Sigmoid colon (tissue), 4 donors: Measurements from ENCODE around the gene STX1B.

Experiments
- EP300 ChIP-seq, 4 donors: sonication (generic); formaldehyde crosslinking; IDR thresholded peaks; one replicate each; pipeline ENCODE4 v1.6.1; 2017; ENCODE audit warnings: antibody characterized with exemption in 4 of 4
- POLR2A ChIP-seq, 2 donors: fragments of 450-650 bp; IDR thresholded peaks; one replicate each; pipeline ENCODE4 v1.6.1; 2016; ENCODE audit warnings: antibody characterized with exemption in 2 of 2, mild to moderate bottlenecking in 2 of 2, moderate library complexity in 2 of 2
- POLR2AphosphoS5 ChIP-seq, 4 donors: sonication (generic); formaldehyde crosslinking; IDR thresholded peaks; one replicate each; pipeline ENCODE4 v1.6.1; 2017; ENCODE audit warnings: antibody characterized with exemption in 4 of 4
- TF ChIP-seq, protein P1 (sequence below), 4 experiments: fragments of 450-650 bp in 3 of 4; fragments of 200-600 bp in 1 of 4; IDR thresholded peaks; one replicate each; pipeline ENCODE4 v1.5.1; 2016 to 2019; ENCODE audit warnings: antibody characterized with exemption in 4 of 4, mild to moderate bottlenecking in 3 of 4, moderate library complexity in 2 of 4

DNA sequence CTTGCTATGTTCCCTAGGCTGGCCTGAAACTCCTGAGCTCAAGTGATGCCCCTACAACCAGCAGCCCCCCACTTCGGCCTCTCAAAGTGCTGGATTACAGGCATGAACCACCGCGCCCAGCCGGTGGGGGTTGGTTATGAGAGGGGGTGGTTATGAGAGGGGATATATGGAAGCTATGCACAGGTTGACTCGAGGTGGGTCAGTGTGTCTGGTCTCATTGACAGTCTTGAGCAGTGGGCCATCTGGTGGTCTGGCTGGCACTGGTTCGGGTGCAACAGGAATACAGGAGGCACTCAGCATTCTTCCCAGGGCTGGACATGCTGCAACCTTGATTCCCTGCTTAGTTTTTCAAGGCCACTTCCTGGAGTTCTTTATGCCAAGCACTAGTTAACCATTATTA lies 5.6 kb upstream of the STX1B start:
- TF ChIP-seq, protein P1, sequence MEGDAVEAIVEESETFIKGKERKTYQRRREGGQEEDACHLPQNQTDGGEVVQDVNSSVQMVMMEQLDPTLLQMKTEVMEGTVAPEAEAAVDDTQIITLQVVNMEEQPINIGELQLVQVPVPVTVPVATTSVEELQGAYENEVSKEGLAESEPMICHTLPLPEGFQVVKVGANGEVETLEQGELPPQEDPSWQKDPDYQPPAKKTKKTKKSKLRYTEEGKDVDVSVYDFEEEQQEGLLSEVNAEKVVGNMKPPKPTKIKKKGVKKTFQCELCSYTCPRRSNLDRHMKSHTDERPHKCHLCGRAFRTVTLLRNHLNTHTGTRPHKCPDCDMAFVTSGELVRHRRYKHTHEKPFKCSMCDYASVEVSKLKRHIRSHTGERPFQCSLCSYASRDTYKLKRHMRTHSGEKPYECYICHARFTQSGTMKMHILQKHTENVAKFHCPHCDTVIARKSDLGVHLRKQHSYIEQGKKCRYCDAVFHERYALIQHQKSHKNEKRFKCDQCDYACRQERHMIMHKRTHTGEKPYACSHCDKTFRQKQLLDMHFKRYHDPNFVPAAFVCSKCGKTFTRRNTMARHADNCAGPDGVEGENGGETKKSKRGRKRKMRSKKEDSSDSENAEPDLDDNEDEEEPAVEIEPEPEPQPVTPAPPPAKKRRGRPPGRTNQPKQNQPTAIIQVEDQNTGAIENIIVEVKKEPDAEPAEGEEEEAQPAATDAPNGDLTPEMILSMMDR (IDR thresholded peaks at IDR 0.05), result no peak
- no peak for TF ChIP-seq POLR2A (IDR thresholded peaks at IDR 0.05)
- no peak for TF ChIP-seq POLR2AphosphoS5 (IDR thresholded peaks at IDR 0.05)
- TF ChIP-seq EP300 (IDR thresholded peaks at IDR 0.05), result no peak
